ENCODE data around the gene AAMDC. TPM values are rescaled to one million over a fixed set of nuclear protein-coding genes. Genes with fewer than 3 reads are reported as not detected.

Gene AAMDC
- total RNA-seq, 1 experiment from 2014 or later, result 22.8 TPM

DNA sequence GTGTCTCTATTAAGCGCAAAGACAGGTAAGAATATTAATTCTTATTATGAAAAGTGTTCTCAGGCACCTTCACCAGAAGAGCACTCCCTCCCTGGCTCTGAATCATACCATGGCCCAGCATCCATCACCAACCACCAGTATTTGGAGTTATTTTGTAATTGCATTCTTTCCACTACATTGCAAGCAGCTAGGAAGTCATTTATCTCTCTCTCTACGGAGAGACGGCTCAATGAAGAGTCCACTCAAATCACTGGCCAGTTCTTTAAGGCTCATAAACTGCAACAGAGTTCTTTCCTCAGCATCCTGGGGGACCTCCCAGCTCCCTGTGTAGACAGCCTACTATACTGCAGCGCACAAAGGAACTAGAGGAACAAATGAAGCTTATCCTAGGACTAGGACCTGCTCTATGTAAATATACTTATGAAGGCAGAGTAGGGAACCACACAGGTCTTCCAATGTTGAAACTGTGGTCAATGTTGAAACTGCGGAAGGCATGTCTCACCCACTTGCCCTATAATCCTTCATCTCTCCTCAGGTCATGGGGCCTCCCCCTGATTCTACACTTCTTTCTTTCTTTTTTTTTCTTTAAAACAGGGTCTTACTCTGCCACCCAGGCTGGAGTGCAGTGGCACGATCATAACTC lies 63.4 kb downstream of the AAMDC start:
- ChIA-PET CTCF (no interaction called here), POLR2A (no interaction called here)
- no peak for DNase-seq (ENCODE audit: low spot score)
- H3K27me3 Mint-ChIP-seq (ENCODE audit: low read depth), result no peaks in the 10 kb centered on the region
- TF ChIP-seq, protein P1, sequence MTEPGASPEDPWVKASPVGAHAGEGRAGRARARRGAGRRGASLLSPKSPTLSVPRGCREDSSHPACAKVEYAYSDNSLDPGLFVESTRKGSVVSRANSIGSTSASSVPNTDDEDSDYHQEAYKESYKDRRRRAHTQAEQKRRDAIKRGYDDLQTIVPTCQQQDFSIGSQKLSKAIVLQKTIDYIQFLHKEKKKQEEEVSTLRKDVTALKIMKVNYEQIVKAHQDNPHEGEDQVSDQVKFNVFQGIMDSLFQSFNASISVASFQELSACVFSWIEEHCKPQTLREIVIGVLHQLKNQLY (CRISPR knock-in tag; IDR thresholded peaks at IDR 0.05), result no peak
- no peak for TF ChIP-seq RORB (CRISPR knock-in tag; IDR thresholded peaks at IDR 0.05)
- no peak for TF ChIP-seq NR2C2 (CRISPR knock-in tag; IDR thresholded peaks at IDR 0.05)
- TF ChIP-seq GRHL2 (CRISPR knock-in tag; IDR thresholded peaks at IDR 0.05; ENCODE audit: insufficient replicate concordance, severe bottlenecking), result no peak
- TF ChIP-seq, protein P2, sequence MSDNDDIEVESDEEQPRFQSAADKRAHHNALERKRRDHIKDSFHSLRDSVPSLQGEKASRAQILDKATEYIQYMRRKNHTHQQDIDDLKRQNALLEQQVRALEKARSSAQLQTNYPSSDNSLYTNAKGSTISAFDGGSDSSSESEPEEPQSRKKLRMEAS (CRISPR knock-in tag; IDR thresholded peaks at IDR 0.05), result no peak
- TF ChIP-seq FOXK1 (CRISPR knock-in tag; IDR thresholded peaks at IDR 0.05), result no peak
- TF ChIP-seq ZNF671 (CRISPR knock-in tag; IDR thresholded peaks at IDR 0.05), result no peak
- TF ChIP-seq, protein P3, sequence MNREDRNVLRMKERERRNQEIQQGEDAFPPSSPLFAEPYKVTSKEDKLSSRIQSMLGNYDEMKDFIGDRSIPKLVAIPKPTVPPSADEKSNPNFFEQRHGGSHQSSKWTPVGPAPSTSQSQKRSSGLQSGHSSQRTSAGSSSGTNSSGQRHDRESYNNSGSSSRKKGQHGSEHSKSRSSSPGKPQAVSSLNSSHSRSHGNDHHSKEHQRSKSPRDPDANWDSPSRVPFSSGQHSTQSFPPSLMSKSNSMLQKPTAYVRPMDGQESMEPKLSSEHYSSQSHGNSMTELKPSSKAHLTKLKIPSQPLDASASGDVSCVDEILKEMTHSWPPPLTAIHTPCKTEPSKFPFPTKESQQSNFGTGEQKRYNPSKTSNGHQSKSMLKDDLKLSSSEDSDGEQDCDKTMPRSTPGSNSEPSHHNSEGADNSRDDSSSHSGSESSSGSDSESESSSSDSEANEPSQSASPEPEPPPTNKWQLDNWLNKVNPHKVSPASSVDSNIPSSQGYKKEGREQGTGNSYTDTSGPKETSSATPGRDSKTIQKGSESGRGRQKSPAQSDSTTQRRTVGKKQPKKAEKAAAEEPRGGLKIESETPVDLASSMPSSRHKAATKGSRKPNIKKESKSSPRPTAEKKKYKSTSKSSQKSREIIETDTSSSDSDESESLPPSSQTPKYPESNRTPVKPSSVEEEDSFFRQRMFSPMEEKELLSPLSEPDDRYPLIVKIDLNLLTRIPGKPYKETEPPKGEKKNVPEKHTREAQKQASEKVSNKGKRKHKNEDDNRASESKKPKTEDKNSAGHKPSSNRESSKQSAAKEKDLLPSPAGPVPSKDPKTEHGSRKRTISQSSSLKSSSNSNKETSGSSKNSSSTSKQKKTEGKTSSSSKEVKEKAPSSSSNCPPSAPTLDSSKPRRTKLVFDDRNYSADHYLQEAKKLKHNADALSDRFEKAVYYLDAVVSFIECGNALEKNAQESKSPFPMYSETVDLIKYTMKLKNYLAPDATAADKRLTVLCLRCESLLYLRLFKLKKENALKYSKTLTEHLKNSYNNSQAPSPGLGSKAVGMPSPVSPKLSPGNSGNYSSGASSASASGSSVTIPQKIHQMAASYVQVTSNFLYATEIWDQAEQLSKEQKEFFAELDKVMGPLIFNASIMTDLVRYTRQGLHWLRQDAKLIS (CRISPR knock-in tag; IDR thresholded peaks at IDR 0.05; ENCODE audit: borderline replicate concordance), result no peak
- ATAC-seq, result no peak
- no peaks in the 10 kb centered on the region for H3K9me3 Mint-ChIP-seq
- H3K4me3 Mint-ChIP-seq, result no peak overlapping the region
- H3K27ac Mint-ChIP-seq, result no peak overlapping the region
- peaks cover 30% of the 10 kb centered on the region for H3K36me3 Mint-ChIP-seq
- no peaks in the 10 kb centered on the region for H3K4me1 Mint-ChIP-seq

DNA sequence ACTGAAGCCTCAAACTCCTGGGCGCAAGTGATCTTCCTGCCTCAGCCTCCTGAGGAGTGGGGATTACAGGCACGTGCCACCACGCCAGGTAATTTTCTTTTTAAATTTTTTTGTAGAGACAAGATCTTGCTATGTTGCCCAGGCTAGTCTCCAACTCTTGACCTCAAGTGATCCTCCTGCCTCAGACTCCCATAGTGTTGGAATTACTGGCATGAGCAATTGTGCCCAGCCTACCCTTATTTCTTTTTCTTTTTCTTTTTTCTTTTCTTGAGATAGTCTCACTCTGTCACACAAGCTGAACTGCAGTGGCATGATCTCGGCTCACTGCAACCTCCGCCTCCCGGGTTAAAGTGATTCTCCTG lies 63.9 kb downstream of the AAMDC start:
- H3K36me3 Mint-ChIP-seq, result peaks cover 32% of the 10 kb centered on the region
- no peak overlapping the region for H3K27ac Mint-ChIP-seq

More for the DNA sequence above, 63.9 kb downstream of the AAMDC start:
- H3K27me3 Mint-ChIP-seq (ENCODE audit: low read depth), result no peaks in the 10 kb centered on the region
- no peak for ATAC-seq
- POLR2A ChIA-PET, result no interaction called here
- no peak overlapping the region for H3K4me3 Mint-ChIP-seq
- no peaks in the 10 kb centered on the region for H3K9me3 Mint-ChIP-seq
- H3K4me1 Mint-ChIP-seq, result no peaks in the 10 kb centered on the region
- TF ChIP-seq CBFB (CRISPR knock-in tag; IDR thresholded peaks at IDR 0.05; ENCODE audit: low read depth) (no peak), CREM (CRISPR knock-in tag; IDR thresholded peaks at IDR 0.05) (no peak), RORB (CRISPR knock-in tag; IDR thresholded peaks at IDR 0.05) (no peak), KAT7 (CRISPR knock-in tag; IDR thresholded peaks at IDR 0.05; ENCODE audit: borderline replicate concordance) (no peak), TEAD4 (CRISPR knock-in tag; IDR thresholded peaks at IDR 0.05) (no peak), PRRX2 (CRISPR knock-in tag; IDR thresholded peaks at IDR 0.05) (no peak), SMAD4 (CRISPR knock-in tag; IDR thresholded peaks at IDR 0.05) (no peak), ELF4 (CRISPR knock-in tag; IDR thresholded peaks at IDR 0.05; ENCODE audit: low read depth) (no peak), SP1 (CRISPR knock-in tag; conservative IDR thresholded peaks at IDR 0.05) (no peak), MYBL2 (CRISPR knock-in tag; IDR thresholded peaks at IDR 0.05) (no peak)
- TF ChIP-seq, protein P4, sequence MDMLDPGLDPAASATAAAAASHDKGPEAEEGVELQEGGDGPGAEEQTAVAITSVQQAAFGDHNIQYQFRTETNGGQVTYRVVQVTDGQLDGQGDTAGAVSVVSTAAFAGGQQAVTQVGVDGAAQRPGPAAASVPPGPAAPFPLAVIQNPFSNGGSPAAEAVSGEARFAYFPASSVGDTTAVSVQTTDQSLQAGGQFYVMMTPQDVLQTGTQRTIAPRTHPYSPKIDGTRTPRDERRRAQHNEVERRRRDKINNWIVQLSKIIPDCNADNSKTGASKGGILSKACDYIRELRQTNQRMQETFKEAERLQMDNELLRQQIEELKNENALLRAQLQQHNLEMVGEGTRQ (CRISPR knock-in tag; IDR thresholded peaks at IDR 0.05), result no peak
- TF ChIP-seq, protein P5, sequence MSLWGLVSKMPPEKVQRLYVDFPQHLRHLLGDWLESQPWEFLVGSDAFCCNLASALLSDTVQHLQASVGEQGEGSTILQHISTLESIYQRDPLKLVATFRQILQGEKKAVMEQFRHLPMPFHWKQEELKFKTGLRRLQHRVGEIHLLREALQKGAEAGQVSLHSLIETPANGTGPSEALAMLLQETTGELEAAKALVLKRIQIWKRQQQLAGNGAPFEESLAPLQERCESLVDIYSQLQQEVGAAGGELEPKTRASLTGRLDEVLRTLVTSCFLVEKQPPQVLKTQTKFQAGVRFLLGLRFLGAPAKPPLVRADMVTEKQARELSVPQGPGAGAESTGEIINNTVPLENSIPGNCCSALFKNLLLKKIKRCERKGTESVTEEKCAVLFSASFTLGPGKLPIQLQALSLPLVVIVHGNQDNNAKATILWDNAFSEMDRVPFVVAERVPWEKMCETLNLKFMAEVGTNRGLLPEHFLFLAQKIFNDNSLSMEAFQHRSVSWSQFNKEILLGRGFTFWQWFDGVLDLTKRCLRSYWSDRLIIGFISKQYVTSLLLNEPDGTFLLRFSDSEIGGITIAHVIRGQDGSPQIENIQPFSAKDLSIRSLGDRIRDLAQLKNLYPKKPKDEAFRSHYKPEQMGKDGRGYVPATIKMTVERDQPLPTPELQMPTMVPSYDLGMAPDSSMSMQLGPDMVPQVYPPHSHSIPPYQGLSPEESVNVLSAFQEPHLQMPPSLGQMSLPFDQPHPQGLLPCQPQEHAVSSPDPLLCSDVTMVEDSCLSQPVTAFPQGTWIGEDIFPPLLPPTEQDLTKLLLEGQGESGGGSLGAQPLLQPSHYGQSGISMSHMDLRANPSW (CRISPR knock-in tag; conservative IDR thresholded peaks at IDR 0.05; ENCODE audit: low read depth), result no peak
- TF ChIP-seq, protein P2 (CRISPR knock-in tag; IDR thresholded peaks at IDR 0.05), result no peak
- no peak for DNase-seq (ENCODE audit: low spot score)
- CTCF ChIA-PET, result no interaction called here

Measured in WTC11 (cell line).